AG10803 (cell line): ENCODE data around the gene IFT57.

Experiments used
- DNase-seq: peaks from one replicate; pipeline ENCODE4 v3.0.0; 2010; ENCODE audit warnings: low read depth
- H3K4me3 ChIP-seq: 2 replicates; pipeline ENCODE4 v1.5.1; 2011; ENCODE audit warnings: mild to moderate bottlenecking, low read length, control low read depth
- TF ChIP-seq, protein P1 (sequence below): conservative IDR thresholded peaks from 2 replicates; pipeline ENCODE4 v1.5.1; 2011; ENCODE audit warnings: mild to moderate bottlenecking, low read length, control low read depth, inconsistent platforms

Gene IFT57

DNA sequence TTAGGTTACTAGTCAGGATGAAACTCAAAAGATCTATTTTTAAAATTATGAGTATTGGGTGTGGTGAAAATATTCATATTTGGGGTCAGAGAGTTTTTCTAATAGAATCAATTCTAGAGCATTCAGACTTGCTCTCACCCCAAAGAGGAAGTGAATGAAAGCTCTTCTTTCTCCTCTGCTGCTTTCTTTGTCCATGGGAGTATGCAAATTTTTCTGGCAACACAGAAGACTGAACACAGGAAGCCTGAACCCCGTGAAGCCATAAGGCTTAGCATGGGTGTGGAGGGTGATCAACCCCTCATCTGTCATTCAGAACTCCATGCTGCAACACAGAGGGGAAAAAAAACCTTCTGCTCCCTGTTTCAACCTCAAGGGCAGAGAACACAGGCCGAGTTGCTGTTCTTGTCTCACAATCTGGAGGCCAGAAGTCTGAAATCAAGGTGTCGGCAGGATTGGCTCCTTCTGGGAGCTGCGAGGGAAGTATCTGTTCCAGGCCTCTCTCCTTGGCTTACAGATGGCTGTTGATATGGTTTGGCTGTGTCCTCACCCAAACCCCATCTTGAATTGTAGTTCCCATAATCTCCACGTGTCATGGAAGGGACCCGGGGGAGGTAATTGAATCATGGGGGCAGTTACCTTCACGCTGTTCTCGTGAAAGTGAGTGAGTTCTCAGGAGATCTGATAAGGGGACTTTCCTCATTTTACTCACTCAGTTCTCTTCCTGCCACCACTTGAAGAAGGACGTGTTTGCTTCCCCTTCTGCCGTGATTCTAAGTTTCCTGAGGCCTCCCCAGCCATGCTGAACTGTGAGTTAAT lies 97.7 kb downstream of the IFT57 start:
- H3K4me3 ChIP-seq, result no peak overlapping the region
- TF ChIP-seq, protein P1, sequence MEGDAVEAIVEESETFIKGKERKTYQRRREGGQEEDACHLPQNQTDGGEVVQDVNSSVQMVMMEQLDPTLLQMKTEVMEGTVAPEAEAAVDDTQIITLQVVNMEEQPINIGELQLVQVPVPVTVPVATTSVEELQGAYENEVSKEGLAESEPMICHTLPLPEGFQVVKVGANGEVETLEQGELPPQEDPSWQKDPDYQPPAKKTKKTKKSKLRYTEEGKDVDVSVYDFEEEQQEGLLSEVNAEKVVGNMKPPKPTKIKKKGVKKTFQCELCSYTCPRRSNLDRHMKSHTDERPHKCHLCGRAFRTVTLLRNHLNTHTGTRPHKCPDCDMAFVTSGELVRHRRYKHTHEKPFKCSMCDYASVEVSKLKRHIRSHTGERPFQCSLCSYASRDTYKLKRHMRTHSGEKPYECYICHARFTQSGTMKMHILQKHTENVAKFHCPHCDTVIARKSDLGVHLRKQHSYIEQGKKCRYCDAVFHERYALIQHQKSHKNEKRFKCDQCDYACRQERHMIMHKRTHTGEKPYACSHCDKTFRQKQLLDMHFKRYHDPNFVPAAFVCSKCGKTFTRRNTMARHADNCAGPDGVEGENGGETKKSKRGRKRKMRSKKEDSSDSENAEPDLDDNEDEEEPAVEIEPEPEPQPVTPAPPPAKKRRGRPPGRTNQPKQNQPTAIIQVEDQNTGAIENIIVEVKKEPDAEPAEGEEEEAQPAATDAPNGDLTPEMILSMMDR, result no peak
- DNase-seq, result no peak

DNA sequence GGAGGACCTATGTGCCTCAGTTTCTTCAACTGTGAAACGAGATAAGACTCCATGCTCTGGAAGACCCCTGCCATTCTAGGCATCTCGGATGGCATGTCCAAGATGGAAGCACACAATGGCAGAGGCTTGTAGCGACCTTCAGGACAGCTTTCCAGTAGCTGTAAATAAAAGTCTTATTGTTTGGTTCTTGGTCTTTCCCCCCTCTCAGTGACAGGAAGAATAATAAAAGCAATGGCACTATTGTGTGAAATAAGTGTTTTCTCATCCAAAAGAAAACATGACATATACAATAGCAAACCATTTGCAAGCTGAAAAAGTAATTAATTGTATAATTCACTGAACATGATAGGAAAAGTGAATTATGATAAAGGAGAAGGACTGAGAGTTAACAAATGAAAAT lies 98.9 kb downstream of the IFT57 start:
- TF ChIP-seq, protein P1, result no peak
- no peak for DNase-seq
- no peak overlapping the region for H3K4me3 ChIP-seq

DNA sequence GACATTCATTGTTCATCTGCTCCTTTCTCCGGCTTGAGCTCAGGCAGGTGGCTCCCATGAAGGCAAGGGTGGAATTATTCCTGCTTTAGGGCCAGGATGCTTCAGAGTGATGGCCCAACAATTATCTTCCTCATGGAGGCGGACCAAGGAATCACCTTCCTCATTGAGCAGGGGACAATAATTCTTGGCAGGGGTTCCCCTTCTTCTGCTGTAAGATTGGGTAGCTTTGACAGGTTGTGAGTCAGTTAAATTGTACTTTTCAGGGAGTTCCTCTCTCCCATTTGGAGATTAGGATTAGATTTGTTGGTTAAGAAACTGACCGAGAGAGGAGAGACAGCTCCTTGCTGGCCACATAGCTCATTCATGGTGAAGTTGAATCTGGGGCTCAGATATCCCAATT lies 99.9 kb downstream of the IFT57 start:
- DNase-seq, result no peak
- TF ChIP-seq, protein P1, result no peak
- H3K4me3 ChIP-seq, result no peak overlapping the region

DNA sequence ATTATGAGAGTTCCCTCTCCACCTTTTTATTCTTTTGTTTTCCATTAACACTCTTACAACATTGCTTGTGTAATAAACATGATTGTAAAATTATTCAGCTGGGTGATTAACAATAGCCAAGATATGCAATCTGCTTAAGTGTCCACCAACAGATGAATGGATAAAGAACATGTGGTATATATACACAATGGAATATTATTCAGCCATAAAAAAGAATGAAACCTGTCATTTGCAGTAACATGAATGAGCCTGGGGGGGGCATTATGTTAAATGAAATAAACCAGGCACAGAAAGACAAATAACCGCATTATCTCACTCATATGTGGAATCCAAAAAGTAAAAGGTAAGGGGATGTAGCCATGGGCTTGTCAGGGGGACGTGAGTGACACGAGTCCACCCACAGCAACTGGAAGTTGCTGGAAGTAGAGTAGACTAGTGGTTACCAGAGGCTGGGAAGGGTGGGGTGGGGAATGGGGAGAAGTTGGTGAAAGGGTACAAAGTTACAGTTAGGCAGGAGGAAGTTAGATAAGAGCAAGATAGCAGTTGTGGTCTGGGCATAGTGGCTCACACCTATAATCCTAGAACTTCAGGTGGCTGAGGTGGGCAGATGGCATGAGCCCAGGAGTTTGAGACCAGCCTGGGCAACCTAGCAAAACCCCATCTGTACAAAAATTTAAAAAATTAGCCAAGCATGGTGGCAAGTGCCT lies 102.7 kb downstream of the IFT57 start:
- TF ChIP-seq, protein P1, result no peak
- no peak overlapping the region for H3K4me3 ChIP-seq
- no peak for DNase-seq

DNA sequence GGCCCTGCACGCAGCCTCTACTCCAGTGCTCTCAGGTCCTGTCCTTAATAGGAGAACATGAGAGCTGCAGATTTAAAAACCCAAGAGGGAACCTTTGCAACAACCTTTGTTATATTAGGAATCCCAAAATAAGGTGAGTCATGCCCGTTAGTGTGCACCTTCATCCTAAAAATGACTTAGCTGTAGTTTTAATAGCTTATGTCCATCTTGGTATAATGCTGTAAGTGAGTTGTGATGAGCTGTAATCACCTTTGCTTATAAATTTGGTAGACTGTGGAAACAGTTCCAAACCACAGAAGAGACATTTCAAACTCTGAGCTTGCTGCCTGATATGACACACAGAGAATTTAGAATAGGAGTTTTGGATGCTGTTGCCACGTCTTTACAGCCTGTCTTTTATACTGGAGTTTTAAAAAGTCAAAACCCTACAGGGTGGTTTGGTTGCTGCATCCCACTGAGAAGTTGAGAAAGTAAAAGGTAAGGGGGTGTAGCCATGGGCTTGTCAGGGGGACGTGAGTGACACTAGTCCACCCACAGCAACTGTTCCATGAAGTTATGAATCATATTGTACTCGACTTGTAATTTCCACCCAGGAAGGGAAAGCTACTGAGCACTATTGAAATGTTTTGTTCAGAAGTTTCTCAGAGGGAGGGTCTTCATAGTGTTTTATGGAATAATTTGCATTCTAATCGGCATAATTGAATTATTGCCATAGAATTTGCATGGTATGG lies 104.0 kb downstream of the IFT57 start:
- no peak overlapping the region for H3K4me3 ChIP-seq
- TF ChIP-seq, protein P1, result no peak
- DNase-seq, result no peak

DNA sequence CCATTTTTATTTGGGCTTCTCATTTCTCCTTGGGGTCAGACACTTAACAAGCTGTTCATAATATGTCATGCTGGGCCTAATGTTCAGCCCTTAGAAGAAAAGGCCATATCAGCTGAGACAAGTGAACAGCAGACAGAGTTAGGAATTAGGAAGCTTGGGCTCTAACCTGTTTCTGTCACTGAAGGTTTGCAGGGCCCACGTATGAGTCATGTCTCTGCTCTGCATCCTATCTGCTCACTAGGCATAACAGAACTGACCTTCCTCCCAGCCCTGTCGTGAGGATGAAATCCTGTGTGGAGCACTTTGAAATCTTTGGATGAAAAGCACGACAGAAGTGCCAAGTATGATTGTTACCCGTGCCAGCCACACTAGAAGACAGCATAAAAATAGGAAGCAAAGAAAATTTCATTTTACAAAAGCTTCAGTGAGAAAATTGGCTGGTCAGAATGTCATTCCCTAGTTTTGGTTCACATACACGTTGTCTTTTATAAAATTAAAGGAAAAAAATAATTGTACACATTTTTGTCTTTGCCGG lies 104.9 kb downstream of the IFT57 start:
- DNase-seq, result peak; percentile 22
- TF ChIP-seq, protein P1, result no peak
- H3K4me3 ChIP-seq, result no peak overlapping the region
